Suprapubic skin (tissue), 3 donors: ENCODE results near the gene MYL6B.

Source experiments
- CTCF ChIP-seq, 2 donors: fragments of 200-600 bp in 1 of 2; fragments of 450-650 bp in 1 of 2; sonication (generic) in 1 of 2; IDR thresholded peaks; one replicate each; pipeline ENCODE4 v1.5.1; 2016 to 2019; ENCODE audit warnings: antibody characterized with exemption in 2 of 2, mild to moderate bottlenecking in 1 of 2, moderate library complexity in 1 of 2
- POLR2AphosphoS5 ChIP-seq, 3 donors: sonication (generic); formaldehyde crosslinking; IDR thresholded peaks; one replicate each; pipeline ENCODE4 v1.6.1; 2017; ENCODE audit warnings: antibody characterized with exemption in 3 of 3

- TF ChIP-seq CTCF (IDR thresholded peaks at IDR 0.05) (no peak), POLR2AphosphoS5 (IDR thresholded peaks at IDR 0.05) (no peak)
Observed at GRCh38 chr12:56115329-56115728, 37.1 kb upstream of the MYL6B start.
